Trophoblast cell (in vitro differentiated cells and primary cell): ENCODE measurements around the gene USP35.

ENCODE experiments used
- DNase-seq, 2 donors: peaks; one replicate each; pipeline ENCODE4 v3.0.0-alpha.2; 2016
- H2AFZ ChIP-seq: 2 replicates; pipeline ENCODE4 v1.6.1; 2013; ENCODE audit warnings: low read length, moderate library complexity, mild to moderate bottlenecking; ENCODE audit not compliant: insufficient read depth, poor library complexity
- H2AK5ac ChIP-seq: 2 replicates; pipeline ENCODE4 v1.6.1; 2013; ENCODE audit warnings: mild to moderate bottlenecking, low read length
- H2BK120ac ChIP-seq: 2 replicates; pipeline ENCODE4 v1.6.1; 2013; ENCODE audit warnings: low read length, mild to moderate bottlenecking, moderate library complexity; ENCODE audit not compliant: insufficient read depth, poor library complexity
- H2BK12ac ChIP-seq: 2 replicates; pipeline ENCODE4 v1.6.1; 2013; ENCODE audit warnings: mild to moderate bottlenecking, low read length, moderate library complexity
- H2BK5ac ChIP-seq: 2 replicates; pipeline ENCODE4 v1.6.1; 2013; ENCODE audit warnings: low read length, low read depth, moderate library complexity, mild to moderate bottlenecking; ENCODE audit not compliant: poor library complexity
- H3K14ac ChIP-seq: 2 replicates; pipeline ENCODE4 v1.6.1; 2013; ENCODE audit warnings: mild to moderate bottlenecking, low read length
- H3K18ac ChIP-seq: 2 replicates; pipeline ENCODE4 v1.6.1; 2013; ENCODE audit warnings: mild to moderate bottlenecking, low read length
- H3K23ac ChIP-seq: 2 replicates; pipeline ENCODE4 v1.6.1; 2013; ENCODE audit warnings: low read length
- H3K27ac ChIP-seq: 2 replicates; pipeline ENCODE4 v1.5.1; 2013; ENCODE audit warnings: low read depth, mild to moderate bottlenecking, inconsistent platforms, low read length, moderate library complexity
- H3K27me3 ChIP-seq: 2 replicates; pipeline ENCODE4 v1.6.1; 2013; ENCODE audit warnings: inconsistent platforms, mild to moderate bottlenecking, low read length, moderate library complexity; ENCODE audit not compliant: insufficient read depth
- H3K36me3 ChIP-seq, 2 experiments: 1 replicate in 1 of 2; 2 replicates in 1 of 2; pipeline ENCODE4 v1.6.1; 2013; ENCODE audit warnings: low read length in 2 of 2, mild to moderate bottlenecking in 2 of 2, moderate library complexity in 1 of 2; ENCODE audit not compliant: insufficient read depth in 2 of 2, control insufficient read depth in 1 of 2
- H3K4ac ChIP-seq: 2 replicates; pipeline ENCODE4 v1.6.1; 2013; ENCODE audit warnings: low read depth, mild to moderate bottlenecking, low read length, moderate library complexity
- H3K4me1 ChIP-seq, 2 experiments: 1 replicate in 1 of 2; 2 replicates in 1 of 2; pipeline ENCODE4 v1.6.1; 2013; ENCODE audit warnings: low read length in 2 of 2, mild to moderate bottlenecking in 2 of 2, moderate library complexity in 1 of 2; ENCODE audit not compliant: insufficient read depth in 2 of 2, control insufficient read depth in 1 of 2
- H3K4me2 ChIP-seq: 2 replicates; pipeline ENCODE4 v1.6.1; 2013; ENCODE audit warnings: inconsistent platforms, mild to moderate bottlenecking, low read length, moderate library complexity
- H3K4me3 ChIP-seq: 2 replicates; pipeline ENCODE4 v1.5.1; 2013; ENCODE audit warnings: mild to moderate bottlenecking, low read depth, low read length, inconsistent platforms
- H3K79me1 ChIP-seq: one replicate; pipeline ENCODE4 v1.6.1; 2013; ENCODE audit warnings: low read length
- H3K79me2 ChIP-seq: 2 replicates; pipeline ENCODE4 v1.6.1; 2013; ENCODE audit warnings: low read length, mild to moderate bottlenecking; ENCODE audit not compliant: control insufficient read depth, insufficient read depth, poor library complexity
- H3K9ac ChIP-seq: 2 replicates; pipeline ENCODE4 v1.6.1; 2013; ENCODE audit warnings: mild to moderate bottlenecking, low read length
- H3K9me3 ChIP-seq: 2 replicates; pipeline ENCODE4 v1.6.1; 2013; ENCODE audit warnings: low read depth, mild to moderate bottlenecking, control low read depth, inconsistent platforms, low read length; ENCODE audit not compliant: insufficient read depth
- H4K12ac ChIP-seq: 2 replicates; pipeline ENCODE4 v1.6.1; 2013; ENCODE audit warnings: low read depth, mild to moderate bottlenecking, low read length, moderate library complexity
- H4K8ac ChIP-seq: 2 replicates; pipeline ENCODE4 v1.6.1; 2013; ENCODE audit warnings: low read depth, mild to moderate bottlenecking, low read length, moderate library complexity
- H4K91ac ChIP-seq: one replicate; pipeline ENCODE4 v1.6.1; 2013; ENCODE audit warnings: low read depth, mild to moderate bottlenecking, low read length, moderate library complexity
- WGBS: extraction: QIAGEN DNeasy Blood & Tissue Kit; methylation state at CpG from one replicate; pipeline ENCODE4 v1.1.7; 2013; ENCODE audit warnings: missing lambda C conversion rate; ENCODE audit not compliant: insufficient read length, insufficient coverage; ENCODE audit errors: extremely low coverage; 5-methylcytosine and 5-hydroxymethylcytosine counted together

USP35 gene

GRCh38 chr11:78150754-78151153, 38.0 kb upstream of the USP35 start:
- H3K4me3 ChIP-seq = no peak overlapping the region
- H2BK120ac ChIP-seq = peak overlapping the region; percentile 73
- peaks cover 18% of the 10 kb centered on the region for H3K79me1 ChIP-seq
- H3K4me2 ChIP-seq = no peak overlapping the region
- no peaks in the 10 kb centered on the region for H3K9me3 ChIP-seq
- H3K36me3 ChIP-seq = no peaks in the 10 kb centered on the region
- no peaks in the 10 kb centered on the region for H3K27me3 ChIP-seq
- H2AK5ac ChIP-seq = no peak overlapping the region
- no peak overlapping the region for H2AFZ ChIP-seq
- H3K27ac ChIP-seq = no peak overlapping the region
- H3K23ac ChIP-seq = no peak overlapping the region
- peak overlapping the region; percentile 34 for H3K18ac ChIP-seq
- peak overlapping the region; percentile 32 for H4K91ac ChIP-seq
- no peak overlapping the region for H3K14ac ChIP-seq
- no peak overlapping the region for H4K12ac ChIP-seq
- H2BK12ac ChIP-seq = peak overlapping the region; percentile 41
- no peaks in the 10 kb centered on the region for H3K79me2 ChIP-seq
- H3K4me1 ChIP-seq = peaks cover 4 to 7% of the 10 kb centered on the region in 2 experiments
- H2BK5ac ChIP-seq = no peak overlapping the region
- H3K4ac ChIP-seq = no peak overlapping the region
- H3K9ac ChIP-seq = no peak overlapping the region
- no peak for DNase-seq
- no peak overlapping the region for H4K8ac ChIP-seq

- no peak overlapping the region for H4K8ac ChIP-seq
- H3K36me3 ChIP-seq = no peaks in the 10 kb centered on the region
- peaks cover 4 to 11% of the 10 kb centered on the region in 2 experiments for H3K4me1 ChIP-seq
- peak overlapping the region; percentile 28 for H2BK120ac ChIP-seq
- no peak overlapping the region for H4K12ac ChIP-seq
- peaks cover 19% of the 10 kb centered on the region for H3K79me1 ChIP-seq
- no peaks in the 10 kb centered on the region for H3K9me3 ChIP-seq
- no peaks in the 10 kb centered on the region for H3K27me3 ChIP-seq
- H2AK5ac ChIP-seq = no peak overlapping the region
- DNase-seq = no peak
- no peak overlapping the region for H3K23ac ChIP-seq
- H2BK12ac ChIP-seq = no peak overlapping the region
- H3K14ac ChIP-seq = no peak overlapping the region
- no peak overlapping the region for H3K27ac ChIP-seq
- no peaks in the 10 kb centered on the region for H3K79me2 ChIP-seq
- no peak overlapping the region for H3K9ac ChIP-seq
- no peak overlapping the region for H2BK5ac ChIP-seq
- no peak overlapping the region for H3K4ac ChIP-seq
- no peak overlapping the region for H3K18ac ChIP-seq
- H3K4me3 ChIP-seq = no peak overlapping the region
- H4K91ac ChIP-seq = no peak overlapping the region
- H2AFZ ChIP-seq = no peak overlapping the region
- H3K4me2 ChIP-seq = no peak overlapping the region
Measured at GRCh38 chr11:78151804-78152203, 36.9 kb upstream of the USP35 start.

DNA sequence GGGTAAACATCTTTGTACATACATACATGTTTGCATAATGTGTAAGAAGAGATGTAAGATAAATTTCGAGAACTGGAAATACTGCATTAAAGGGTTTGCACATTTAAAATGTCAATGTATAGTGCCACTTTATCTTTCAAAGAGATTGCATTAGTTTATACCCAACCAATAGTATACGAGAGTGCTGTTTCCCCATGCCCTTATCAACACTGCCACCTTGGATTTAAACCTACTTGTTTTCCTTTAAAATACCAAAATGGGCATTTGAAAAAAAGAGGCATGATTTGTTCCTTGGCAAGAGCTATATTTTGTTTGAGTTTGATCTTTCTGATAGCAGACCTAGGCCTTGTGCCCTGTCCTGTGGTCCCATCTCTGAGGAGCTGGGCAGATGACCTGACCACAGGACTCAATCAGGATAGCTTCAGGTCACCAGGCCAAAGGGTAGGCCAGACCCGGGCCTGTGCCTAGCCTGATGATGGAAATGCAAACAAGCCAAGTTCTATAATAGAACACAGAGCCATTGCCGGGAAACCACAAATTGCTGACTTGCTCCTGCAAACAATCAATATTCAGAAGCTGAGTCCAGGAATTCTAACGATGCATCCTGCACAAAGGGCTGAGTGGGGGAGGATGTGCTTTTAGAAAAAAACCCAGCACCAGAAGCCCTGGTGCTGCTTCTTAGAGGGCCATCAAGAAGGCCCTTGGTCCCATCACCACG, 32.4 kb upstream of the USP35 start:
- WGBS = no CpG with 5 or more reads among the region's 6 CpGs
- H4K8ac ChIP-seq = no peak overlapping the region
- H3K14ac ChIP-seq = no peak overlapping the region

DNA sequence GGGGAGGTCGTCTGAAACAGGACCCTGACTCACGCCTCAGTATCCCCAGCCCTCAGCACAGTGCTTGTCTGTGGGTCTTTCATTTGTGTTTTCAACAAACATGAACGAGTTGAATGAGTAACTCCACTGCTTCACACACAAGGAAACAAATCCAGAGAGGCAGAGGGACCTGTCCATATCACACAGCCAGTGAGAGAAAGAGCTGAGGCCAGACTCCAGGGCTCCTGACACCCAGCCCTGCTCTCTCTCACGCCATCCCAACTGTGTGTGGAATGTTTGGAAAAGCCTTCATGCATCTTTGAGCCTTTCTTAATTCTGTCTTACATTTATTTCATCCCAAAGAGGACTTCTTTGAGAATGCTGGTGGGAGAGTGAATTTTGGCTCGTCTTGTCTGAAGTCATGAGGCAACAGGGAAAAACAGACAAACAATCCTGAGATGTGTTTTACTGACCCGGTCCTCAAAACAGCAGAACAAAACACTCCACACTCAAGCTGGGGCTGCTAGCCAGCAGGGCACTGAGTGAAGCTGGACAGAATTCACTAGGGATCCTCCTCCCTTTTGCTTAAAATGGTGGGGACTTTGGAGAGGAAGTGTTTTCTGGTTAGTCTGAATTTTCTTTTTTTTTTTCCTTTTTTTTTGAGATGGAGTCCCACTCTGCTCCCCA, 29.6 kb upstream of the USP35 start:
- Histone ChIP-seq H2BK5ac (peak overlapping the region; percentile 50), H3K27ac (no peak overlapping the region), H2AK5ac (peak overlapping the region; percentile 61), H3K4me3 (no peak overlapping the region), H4K8ac (no peak overlapping the region), H3K4me2 (no peak overlapping the region), H3K9ac (no peak overlapping the region), H3K36me3 (no peaks in the 10 kb centered on the region), H3K23ac (no peak overlapping the region), H2AFZ (peak overlapping the region; percentile 77), H3K27me3 (no peaks in the 10 kb centered on the region), H3K18ac (no peak overlapping the region), H2BK12ac (peak overlapping the region; percentile 87), H3K9me3 (no peaks in the 10 kb centered on the region), H2BK120ac (peak overlapping the region; percentile 33), H3K4me1 (peaks cover 12 to 29% of the 10 kb centered on the region in 2 experiments), H4K12ac (no peak overlapping the region), H3K79me2 (no peaks in the 10 kb centered on the region), H3K14ac (peak overlapping the region; percentile 3), H3K79me1 (peaks cover 26% of the 10 kb centered on the region), H4K91ac (peak overlapping the region; percentile 47), H3K4ac (no peak overlapping the region)
- no CpG with 5 or more reads among the region's 6 CpGs for WGBS
- no peak for DNase-seq

More for the DNA sequence above, 32.4 kb upstream of the USP35 start:
- Histone ChIP-seq H4K12ac (no peak overlapping the region), H3K27me3 (no peaks in the 10 kb centered on the region), H3K18ac (no peak overlapping the region), H2AFZ (no peak overlapping the region), H2BK120ac (peak overlapping the region; percentile 42), H3K27ac (peak overlapping the region; percentile 68), H2AK5ac (no peak overlapping the region), H2BK5ac (no peak overlapping the region), H3K4me1 (peaks cover 10 to 25% of the 10 kb centered on the region in 2 experiments), H3K4me3 (no peak overlapping the region), H3K4ac (no peak overlapping the region), H3K9me3 (no peaks in the 10 kb centered on the region), H3K4me2 (peak overlapping the region; percentile 18), H3K9ac (no peak overlapping the region), H3K36me3 (no peaks in the 10 kb centered on the region), H3K79me1 (peaks cover 18% of the 10 kb centered on the region), H3K79me2 (no peaks in the 10 kb centered on the region), H4K91ac (no peak overlapping the region), H2BK12ac (no peak overlapping the region), H3K23ac (no peak overlapping the region)
- no peak for DNase-seq
